Mesenteric fat pad (tissue), 1 donor: Measurements from ENCODE around the gene MRPL4. TPM values are rescaled to one million over a fixed set of nuclear protein-coding genes. Genes with fewer than 3 reads are reported as not detected.
"Not testable (repeated sequence)": the region's sequence is repeated elsewhere in the genome, so short reads cannot be mapped to it uniquely, and the experiment has no call there.

Experiments used
- DNase-seq: peaks from one replicate; pipeline ENCODE4 v3.0.0-alpha.2; 2020; ENCODE audit warnings: low spot score
- total RNA-seq: library from RNA; stranded (reverse); fragmentation: NEBNext Ultra II Directional; extraction: Animal tissue kit (Norgen Biotek cat#: 25700); gene quantifications from one replicate; pipeline ENCODE4 v1.2.1, GENCODE V29; 2021
- donor health status: DM: yes; HTN: yes; CAD: no.

The MRPL4 gene
- total RNA-seq, 1 donor from 2014 or later = 54.5 TPM

- no peak for DNase-seq
These were observed 23.1 kb upstream of the MRPL4 start for GRCh38 chr19:10228920-10229319.

DNA sequence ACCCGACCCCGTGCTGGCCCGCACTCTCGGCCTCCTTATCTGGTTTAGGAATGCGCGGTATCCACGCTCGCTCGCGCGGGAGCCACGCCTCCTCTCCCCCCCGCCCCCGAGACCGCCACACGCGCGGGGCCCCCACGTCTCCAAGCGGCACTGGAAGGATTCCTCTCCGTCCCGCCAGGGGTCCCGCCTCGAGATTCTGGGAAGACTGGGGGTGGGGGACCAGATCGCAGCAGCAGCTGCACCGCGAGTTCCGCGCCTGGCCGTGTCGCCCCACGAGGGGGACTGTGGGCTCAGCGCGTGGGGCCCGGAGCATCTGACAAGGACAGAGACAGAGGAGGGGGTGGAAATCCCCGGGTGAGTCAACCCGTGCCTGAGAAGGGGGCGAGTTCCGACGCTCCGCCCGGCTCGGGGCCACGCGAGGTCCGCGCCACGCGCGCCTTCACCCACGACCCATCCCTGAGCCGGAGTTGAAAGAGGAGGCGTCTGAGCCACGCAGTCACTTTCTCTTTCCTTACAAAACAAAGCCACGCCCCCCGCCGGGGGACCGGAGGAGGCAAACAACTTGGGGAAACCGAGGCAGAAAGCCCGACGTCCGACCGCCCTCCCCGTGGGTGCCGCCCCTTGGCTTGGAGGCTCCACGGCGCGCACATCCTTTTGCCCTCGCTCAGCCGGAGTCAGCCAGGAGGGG, 21.7 kb upstream of the MRPL4 start:
- DNase-seq = no peak

- DNase-seq = peak; percentile 93
These were observed 21.0 kb upstream of the MRPL4 start, which contains the start of gene S1PR2 for GRCh38 chr19:10230861-10231611. Gene S1PR2, minus strand, starts transcription at chr19:10231331. Its CDS starts 6,426 bp downstream, at chr19:10224905.

DNA sequence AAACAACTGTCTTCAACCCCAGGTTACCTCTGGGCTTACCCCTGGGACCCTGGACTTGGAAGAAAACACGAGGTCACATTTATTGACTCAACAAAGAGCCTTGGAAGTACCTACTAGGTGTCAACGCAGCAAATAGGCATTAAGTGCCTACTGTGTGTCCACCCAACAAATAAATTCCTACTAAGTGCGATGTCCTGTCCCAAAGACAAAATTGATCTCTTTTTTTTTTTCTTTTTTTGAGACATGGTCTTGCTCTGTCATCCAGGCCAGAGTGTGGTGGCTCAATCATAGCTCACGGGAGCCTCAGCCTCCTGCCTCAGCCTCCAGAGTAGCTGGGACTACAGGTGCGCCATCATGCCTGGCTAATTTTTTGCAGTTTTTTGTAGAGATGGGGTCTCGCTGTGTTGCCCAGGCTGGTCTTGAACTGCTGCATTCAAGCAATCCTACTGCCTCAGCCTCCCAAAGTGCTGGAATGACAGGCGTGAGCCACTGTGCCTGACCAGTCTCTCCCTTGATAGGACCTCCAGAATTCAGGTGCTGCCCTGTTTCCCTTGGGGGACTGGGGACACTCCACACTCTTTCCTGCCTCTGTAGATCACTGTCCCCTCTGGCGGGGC, 20.3 kb upstream of the MRPL4 start:
- no peak for DNase-seq

DNA sequence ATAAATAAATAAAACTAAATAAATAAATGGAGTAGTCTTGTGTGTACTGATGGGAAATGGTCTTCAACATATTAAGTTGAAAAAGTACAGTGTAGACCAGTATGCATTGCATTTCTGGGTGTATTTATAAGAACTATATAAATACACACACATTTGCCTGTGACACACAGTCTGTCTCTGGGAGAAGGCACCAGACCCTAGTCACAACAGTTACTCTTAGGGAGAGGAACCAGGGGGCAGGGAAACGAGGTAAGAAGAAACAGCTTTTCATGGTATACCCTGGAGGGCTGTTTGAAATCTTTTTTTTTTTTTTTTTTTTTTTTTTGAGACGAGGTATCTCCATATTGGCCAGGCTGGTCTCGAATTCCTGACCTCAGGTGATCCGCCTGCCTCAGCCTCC, 18.1 kb upstream of the MRPL4 start:
- DNase-seq = no peak

DNA sequence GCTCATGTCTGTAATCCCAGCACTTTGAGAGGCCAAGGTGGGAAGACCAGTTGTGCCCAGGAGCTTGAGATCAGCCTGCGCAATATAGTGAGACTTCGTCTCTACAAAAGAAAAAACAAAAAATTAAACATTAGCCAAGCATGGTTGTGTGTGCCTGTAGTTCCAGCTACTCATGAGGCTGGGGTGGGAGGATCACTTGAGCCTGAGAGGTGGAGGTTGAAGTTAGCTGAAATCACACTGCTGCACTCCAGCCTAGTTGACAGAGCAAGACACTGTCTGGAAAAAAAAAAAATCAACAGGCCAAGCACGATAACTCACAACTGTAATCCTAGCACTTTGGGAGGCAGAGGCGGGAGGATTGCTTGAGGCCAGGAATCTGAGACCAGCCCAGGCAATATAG, 17.0 kb upstream of the MRPL4 start:
- no peak for DNase-seq

DNA sequence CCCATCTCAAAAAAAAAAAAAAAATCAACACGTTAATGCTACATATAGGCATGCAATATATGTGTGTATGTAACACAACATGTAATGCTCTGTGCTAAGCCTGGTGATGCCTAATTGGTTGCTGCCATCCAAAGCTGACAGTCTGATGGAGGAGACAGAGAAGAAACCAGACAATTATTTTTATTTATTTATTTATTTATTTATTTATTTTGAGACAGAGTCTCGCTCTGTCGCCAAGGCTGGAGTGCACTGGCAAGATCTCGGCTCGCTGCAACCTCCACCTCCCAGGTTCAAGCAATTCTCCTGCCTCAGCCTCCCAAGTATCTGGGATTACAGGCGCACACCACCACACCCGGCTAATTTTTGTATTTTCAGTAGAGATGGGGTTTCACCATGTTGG, 16.6 kb upstream of the MRPL4 start:
- DNase-seq = not testable (repeated sequence)

GRCh38 chr19:10237702-10238101, 14.3 kb upstream of the MRPL4 start:
- DNase-seq = no peak

- no peak for DNase-seq
These were observed 13.7 kb upstream of the MRPL4 start for GRCh38 chr19:10238172-10238783.

- not testable (repeated sequence) for DNase-seq
These were observed 10.1 kb upstream of the MRPL4 start for GRCh38 chr19:10241826-10242449.

DNA sequence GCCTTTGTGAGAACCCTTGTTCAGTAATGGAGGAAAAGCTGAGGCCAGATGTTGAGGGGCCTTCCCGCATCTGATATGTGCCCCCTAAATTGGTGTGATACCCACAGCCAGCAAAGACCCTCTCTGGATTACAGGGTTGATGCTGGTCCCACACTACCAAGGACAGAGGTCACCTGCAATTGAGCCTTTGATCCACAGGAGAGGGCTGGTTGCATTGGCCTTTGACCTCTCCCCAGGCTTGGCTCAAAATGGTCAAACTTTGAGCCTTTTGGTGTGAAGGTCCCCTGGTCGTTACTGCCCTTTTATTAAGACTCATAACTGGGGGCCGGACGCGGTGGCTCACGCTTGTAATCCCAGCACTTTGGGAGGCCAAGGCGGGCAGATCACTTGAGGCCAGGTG, 8.4 kb upstream of the MRPL4 start:
- no peak for DNase-seq

DNA sequence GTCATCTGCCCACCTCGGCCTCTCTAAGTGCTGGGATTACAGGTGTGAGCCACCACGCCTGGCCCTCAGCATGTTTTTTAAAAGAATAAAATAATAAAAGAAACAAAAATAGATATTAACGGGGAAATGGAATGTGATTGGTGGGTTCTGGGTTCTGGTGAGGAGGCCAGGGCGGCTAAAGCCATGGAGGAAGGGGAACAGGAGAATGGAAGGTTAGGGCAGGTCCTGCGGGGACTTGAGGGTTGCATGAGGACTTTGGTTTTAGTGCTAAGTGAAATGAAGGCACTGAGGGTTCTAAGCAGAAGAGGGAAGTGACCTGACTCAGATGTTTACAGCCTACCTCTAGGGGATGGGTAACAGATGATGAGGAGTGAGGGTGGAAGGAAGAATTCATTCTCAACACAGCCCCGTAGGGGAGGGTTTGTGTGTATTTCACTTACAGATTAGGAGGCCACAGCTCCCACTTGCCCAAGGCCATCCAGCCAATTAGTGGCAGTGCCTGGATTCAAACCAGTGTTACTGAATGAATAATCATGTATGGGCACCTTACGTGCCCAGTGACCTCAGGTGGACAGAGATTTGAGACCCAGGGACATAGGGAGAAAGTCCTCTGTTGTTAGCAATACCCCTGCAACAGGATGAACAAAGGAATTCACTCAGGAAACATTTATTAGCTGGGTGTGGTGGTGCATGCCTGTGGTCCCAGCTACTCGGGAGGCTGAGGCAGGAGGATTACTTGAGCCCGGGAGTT, 6.7 kb upstream of the MRPL4 start:
- DNase-seq = no peak

DNA sequence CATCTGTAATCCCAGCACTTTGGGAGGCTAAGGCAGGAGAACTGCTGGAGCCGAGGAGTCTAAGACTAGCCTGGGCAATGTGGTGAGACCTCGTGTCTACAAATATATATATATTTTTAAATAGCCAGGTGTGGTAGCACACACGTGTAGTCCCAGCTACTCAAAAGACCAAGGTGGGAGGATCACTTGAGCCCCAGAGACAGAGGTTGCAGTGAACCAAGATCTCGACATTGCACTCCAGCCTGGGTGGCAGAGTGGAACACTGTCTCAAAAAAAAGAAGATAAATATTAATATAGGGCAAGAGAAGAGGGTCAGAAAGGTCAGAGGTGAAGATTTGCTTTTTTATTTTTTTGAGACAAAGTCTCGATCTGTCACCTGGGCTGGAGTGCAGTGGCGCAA, 5.5 kb upstream of the MRPL4 start:
- DNase-seq = no peak

DNA sequence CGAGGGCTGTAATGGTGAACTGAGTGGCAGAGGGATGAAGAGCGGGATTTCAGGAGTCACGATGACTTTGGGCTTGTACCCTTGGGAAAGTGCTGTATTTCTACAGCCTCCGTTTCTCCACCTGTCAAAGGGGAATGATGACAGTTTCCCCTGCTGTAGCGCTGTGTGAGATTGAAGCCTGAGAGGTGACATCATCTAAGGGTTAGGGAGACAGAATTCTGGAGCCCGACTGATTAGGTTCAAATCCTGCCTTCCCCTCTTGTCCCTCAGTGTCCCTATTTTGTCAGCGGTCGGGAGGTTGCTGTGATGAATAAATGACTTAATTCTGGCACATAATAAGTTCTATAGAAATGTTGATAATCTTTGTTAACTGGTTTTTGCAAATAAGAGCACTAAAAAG, 693 bp downstream of the MRPL4 start:
- DNase-seq = no peak

DNA sequence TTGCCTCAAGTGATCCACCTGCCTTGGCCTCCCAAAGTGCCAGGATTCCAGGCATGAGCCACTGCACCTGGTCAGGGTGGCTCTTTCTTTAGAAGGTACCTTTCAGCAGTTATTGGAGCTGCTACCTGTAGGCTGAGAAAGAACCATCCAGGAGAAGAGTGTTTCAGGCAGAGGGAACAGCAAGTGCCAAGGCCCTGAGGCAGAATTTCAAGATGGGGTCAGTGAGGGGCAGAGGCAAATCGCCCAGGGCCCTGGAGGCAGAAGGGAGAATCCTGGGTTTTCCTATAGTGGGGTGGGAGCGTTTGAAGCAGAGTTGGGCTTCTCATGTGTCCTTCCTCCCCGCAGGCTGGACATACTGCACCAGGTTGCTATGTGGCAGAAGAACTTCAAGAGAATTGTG, 2.2 kb downstream of the MRPL4 start:
- DNase-seq = no peak

GRCh38 chr19:10255358-10255757, 3.3 kb downstream of the MRPL4 start:
- no peak for DNase-seq

DNA sequence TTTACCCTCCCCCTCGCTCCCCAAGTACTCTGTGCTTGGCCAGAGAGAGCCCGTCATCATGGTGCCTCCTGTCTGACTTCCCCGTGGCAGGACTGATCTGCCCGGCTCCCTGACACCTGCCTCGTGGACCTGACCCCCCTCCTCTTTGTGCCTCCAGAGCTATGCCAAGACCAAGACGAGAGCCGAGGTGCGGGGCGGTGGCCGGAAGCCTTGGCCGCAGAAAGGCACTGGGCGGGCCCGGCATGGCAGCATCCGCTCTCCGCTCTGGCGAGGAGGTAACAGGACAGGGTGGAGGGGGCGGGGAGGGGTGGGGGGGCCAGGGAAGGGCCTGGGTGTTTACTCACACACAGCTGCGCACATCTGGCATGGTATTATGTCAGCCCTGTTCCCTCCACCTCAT, 4.5 kb downstream of the MRPL4 start:
- no peak for DNase-seq

GRCh38 chr19:10256970-10257615, 5.1 kb downstream of the MRPL4 start:
- DNase-seq = no peak

- DNase-seq = no peak
These were observed 6.2 kb downstream of the MRPL4 start for GRCh38 chr19:10258080-10258710.
